ENCODE measurements around the gene GJB6. TPM values are rescaled to one million over a fixed set of nuclear protein-coding genes. Genes with fewer than 3 reads are reported as not detected.

GJB6 gene
- total and polyA plus RNA-seq, 4 donors = 0.06 to 0.08 TPM; not detected in 2

- TF ChIP-seq, protein P1, sequence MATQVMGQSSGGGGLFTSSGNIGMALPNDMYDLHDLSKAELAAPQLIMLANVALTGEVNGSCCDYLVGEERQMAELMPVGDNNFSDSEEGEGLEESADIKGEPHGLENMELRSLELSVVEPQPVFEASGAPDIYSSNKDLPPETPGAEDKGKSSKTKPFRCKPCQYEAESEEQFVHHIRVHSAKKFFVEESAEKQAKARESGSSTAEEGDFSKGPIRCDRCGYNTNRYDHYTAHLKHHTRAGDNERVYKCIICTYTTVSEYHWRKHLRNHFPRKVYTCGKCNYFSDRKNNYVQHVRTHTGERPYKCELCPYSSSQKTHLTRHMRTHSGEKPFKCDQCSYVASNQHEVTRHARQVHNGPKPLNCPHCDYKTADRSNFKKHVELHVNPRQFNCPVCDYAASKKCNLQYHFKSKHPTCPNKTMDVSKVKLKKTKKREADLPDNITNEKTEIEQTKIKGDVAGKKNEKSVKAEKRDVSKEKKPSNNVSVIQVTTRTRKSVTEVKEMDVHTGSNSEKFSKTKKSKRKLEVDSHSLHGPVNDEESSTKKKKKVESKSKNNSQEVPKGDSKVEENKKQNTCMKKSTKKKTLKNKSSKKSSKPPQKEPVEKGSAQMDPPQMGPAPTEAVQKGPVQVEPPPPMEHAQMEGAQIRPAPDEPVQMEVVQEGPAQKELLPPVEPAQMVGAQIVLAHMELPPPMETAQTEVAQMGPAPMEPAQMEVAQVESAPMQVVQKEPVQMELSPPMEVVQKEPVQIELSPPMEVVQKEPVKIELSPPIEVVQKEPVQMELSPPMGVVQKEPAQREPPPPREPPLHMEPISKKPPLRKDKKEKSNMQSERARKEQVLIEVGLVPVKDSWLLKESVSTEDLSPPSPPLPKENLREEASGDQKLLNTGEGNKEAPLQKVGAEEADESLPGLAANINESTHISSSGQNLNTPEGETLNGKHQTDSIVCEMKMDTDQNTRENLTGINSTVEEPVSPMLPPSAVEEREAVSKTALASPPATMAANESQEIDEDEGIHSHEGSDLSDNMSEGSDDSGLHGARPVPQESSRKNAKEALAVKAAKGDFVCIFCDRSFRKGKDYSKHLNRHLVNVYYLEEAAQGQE (IDR thresholded peaks at IDR 0.05) = no peak
- TF ChIP-seq, protein P2, sequence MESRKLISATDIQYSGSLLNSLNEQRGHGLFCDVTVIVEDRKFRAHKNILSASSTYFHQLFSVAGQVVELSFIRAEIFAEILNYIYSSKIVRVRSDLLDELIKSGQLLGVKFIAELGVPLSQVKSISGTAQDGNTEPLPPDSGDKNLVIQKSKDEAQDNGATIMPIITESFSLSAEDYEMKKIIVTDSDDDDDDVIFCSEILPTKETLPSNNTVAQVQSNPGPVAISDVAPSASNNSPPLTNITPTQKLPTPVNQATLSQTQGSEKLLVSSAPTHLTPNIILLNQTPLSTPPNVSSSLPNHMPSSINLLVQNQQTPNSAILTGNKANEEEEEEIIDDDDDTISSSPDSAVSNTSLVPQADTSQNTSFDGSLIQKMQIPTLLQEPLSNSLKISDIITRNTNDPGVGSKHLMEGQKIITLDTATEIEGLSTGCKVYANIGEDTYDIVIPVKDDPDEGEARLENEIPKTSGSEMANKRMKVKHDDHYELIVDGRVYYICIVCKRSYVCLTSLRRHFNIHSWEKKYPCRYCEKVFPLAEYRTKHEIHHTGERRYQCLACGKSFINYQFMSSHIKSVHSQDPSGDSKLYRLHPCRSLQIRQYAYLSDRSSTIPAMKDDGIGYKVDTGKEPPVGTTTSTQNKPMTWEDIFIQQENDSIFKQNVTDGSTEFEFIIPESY (IDR thresholded peaks at IDR 0.05) = no peak
- no peak for TF ChIP-seq EGR1 (IDR thresholded peaks at IDR 0.05; ENCODE audit: low read depth in 2 of 2)
- no peak for TF ChIP-seq MAX (IDR thresholded peaks at IDR 0.05)
- no peak for TF ChIP-seq FOXA2 (IDR thresholded peaks at IDR 0.05)
- no peak for TF ChIP-seq RAD21 (IDR thresholded peaks at IDR 0.05)
- no peak for TF ChIP-seq HNF4G (IDR thresholded peaks at IDR 0.05)
- no peak for TF ChIP-seq NR2F2 (IDR thresholded peaks at IDR 0.05)
- no peak for TF ChIP-seq JUND (IDR thresholded peaks at IDR 0.05)
- no peak for TF ChIP-seq YY1 (IDR thresholded peaks at IDR 0.05)
- TF ChIP-seq FOXA1 (IDR thresholded peaks at IDR 0.05) = no peak
- no peak for TF ChIP-seq SP1 (IDR thresholded peaks at IDR 0.05)
- DNase-seq (ENCODE audit: low spot score) = no peak
- H3K9ac ChIP-seq (ENCODE audit: low read depth in 1 of 2, low read length in 2 of 2) = no peak overlapping the region
- WGBS = 91% methylated on average over 2 of the region's 2 CpGs
- no peaks in the 10 kb centered on the region for H3K4me1 ChIP-seq (ENCODE audit: control insufficient read depth in 4 of 4, insufficient read depth in 4 of 4, low read length in 3 of 4)
- H3K27me3 ChIP-seq (ENCODE audit: control insufficient read depth in 4 of 4, insufficient read depth in 4 of 4, low read length in 3 of 4) = no peaks in the 10 kb centered on the region
- H3K27ac ChIP-seq (ENCODE audit: low read depth in 1 of 2, low read length in 2 of 2) = no peak overlapping the region
- H3K9me3 ChIP-seq (ENCODE audit: control insufficient read depth in 4 of 4, low read length in 3 of 4) = no peaks in the 10 kb centered on the region
- H3K36me3 ChIP-seq (ENCODE audit: control insufficient read depth in 4 of 4, insufficient read depth in 3 of 4, low read depth in 1 of 4, low read length in 3 of 4) = no peaks in the 10 kb centered on the region
- H3K4me3 ChIP-seq (ENCODE audit: low read depth in 1 of 3, low read length in 3 of 3) = no peak overlapping the region
Measured at GRCh38 chr13:20272104-20272503, 40.0 kb upstream of the GJB6 start.

DNA sequence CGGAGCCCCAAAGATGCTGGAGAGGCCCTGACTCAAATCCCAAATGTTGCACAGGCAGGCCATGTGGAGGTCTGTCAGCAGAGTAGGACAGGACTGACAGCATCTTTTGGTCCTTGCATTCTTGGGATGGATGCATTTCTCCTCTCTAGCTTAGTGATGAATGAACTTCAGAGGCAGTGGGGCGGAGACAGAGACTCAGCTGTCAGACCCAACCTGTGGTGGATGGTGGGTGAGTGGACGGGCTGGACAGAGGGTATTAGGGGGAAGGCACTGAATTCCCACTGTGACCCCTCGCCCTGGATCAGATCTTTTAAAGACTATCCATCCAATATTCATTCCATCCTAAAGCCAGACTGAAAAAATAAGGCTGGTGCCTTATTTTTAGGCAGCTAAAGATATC, 39.3 kb upstream of the GJB6 start:
- Histone ChIP-seq H3K4me1 (ENCODE audit: control insufficient read depth in 4 of 4, insufficient read depth in 4 of 4, low read length in 3 of 4) (no peaks in the 10 kb centered on the region), H3K9ac (ENCODE audit: low read depth in 1 of 2, low read length in 2 of 2) (no peak overlapping the region), H3K36me3 (ENCODE audit: control insufficient read depth in 4 of 4, insufficient read depth in 3 of 4, low read depth in 1 of 4, low read length in 3 of 4) (no peaks in the 10 kb centered on the region), H3K27ac (ENCODE audit: low read depth in 1 of 2, low read length in 2 of 2) (no peak overlapping the region), H3K9me3 (ENCODE audit: control insufficient read depth in 4 of 4, low read length in 3 of 4) (no peaks in the 10 kb centered on the region), H3K4me3 (ENCODE audit: low read depth in 1 of 3, low read length in 3 of 3) (no peak overlapping the region), H3K27me3 (ENCODE audit: control insufficient read depth in 4 of 4, insufficient read depth in 4 of 4, low read length in 3 of 4) (no peaks in the 10 kb centered on the region)
- DNase-seq (ENCODE audit: low spot score) = no peak
- 91% methylated on average over 4 of the region's 4 CpGs for WGBS
- TF ChIP-seq YY1 (IDR thresholded peaks at IDR 0.05) (no peak), CTCF (IDR thresholded peaks at IDR 0.05; ENCODE audit: low read depth, low read length, missing input control) (no peak), ATF3 (IDR thresholded peaks at IDR 0.05) (no peak), NR2F2 (IDR thresholded peaks at IDR 0.05) (no peak), HNF4G (IDR thresholded peaks at IDR 0.05) (no peak), HNF4A (conservative IDR thresholded peaks at IDR 0.05) (no peak), RXRA (IDR thresholded peaks at IDR 0.05) (no peak), JUND (IDR thresholded peaks at IDR 0.05) (no peak), TAF1 (conservative IDR thresholded peaks at IDR 0.05) (no peak)

Data from liver (tissue), 9 donors.